ENCODE data around the gene FGF19.
A peak's percentile ranks its signal among the peaks of the same experiment; 100 is the strongest.
"Not testable (repeated sequence)": the region's sequence is repeated elsewhere in the genome, so short reads cannot be mapped to it uniquely, and the experiment has no call there.

FGF19 gene

DNA sequence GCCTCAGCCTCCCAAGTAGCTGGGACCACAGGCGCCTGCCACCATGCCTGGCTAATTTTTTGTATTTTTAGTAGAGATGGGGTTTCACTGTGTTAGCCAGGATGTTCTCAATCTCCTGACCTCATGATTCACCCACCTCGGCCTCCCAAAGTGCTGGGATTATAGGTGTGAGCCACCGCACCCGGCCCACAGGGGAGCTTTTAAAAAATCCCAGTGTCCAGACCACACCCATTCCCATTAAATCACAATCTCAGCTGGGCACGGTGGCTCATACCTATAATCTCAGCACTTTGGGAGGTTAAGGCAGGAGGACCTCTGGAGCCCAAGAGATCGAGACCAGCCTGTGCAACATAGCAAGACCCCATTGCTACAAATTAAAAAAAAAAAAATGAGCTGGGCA, 7.8 kb downstream of the FGF19 start:
- not testable (repeated sequence) for DNase-seq (ENCODE audit: low read depth)

- DNase-seq (ENCODE audit: low read depth) = no peak
These were observed 8.2 kb downstream of the FGF19 start for GRCh38 chr11:69695581-69695980.

- DNase-seq (ENCODE audit: low read depth) = no peak
These were observed 9.0 kb downstream of the FGF19 start for GRCh38 chr11:69694781-69695180.

- DNase-seq (ENCODE audit: low read depth) = no peak
These were observed 11.4 kb downstream of the FGF19 start for GRCh38 chr11:69692422-69692821.

DNA sequence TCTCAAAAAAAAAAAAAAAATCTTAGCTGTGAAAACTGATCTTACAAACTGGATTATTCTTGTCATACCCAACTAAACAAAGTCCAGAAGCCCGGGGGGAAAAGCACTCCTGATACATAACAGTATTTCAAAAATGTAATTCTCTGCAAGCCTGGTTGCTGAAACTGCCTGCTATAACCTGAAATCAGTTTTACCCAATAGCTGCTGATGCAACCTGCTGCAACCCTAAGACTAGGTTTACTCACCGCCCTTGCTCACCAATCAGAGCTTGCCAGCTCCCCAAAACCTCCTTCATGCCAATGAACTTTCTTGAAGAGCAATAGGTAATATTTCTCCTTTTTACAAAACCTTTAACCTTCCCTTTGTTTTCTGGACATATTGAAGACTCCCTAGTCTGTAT, 12.4 kb downstream of the FGF19 start:
- DNase-seq (ENCODE audit: low read depth) = no peak

- no peak for DNase-seq (ENCODE audit: low read depth)
These were observed 14.1 kb downstream of the FGF19 start for GRCh38 chr11:69689484-69690319.

DNA sequence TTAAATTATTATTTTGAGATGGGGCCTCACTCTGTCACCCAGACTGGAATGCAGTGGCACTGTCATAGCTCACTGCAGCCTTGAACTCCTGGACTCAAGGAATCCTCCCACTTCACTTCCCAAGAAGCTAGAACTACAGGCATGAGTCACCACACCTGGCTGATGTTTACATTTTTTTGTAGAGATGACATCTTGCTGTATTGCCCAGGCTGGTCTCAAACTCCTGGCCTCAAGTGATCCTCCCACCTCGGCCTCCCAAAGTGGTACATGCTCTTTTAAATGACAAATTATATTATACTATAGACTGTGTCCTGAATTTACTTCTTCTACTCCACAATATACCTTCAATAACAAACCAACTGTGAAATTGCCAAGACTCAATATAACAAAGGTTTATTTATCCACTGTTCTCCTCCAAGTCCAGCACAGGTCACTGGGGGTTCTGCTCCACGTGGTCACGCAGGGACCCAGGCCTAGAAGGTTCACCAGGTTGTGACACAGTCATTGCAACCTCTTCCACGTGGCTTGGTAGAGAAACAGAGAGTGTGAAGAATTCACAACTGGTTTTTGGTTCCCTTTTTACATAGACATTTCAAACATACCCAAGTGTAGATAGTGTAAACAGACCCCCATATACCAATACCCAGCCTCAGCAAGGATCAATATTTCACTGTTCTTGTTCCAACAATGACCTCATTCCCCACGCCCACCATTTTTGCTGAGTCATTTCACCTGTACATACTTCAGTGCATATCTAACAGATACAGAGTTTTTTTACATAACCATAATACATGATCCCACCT, 15.7 kb downstream of the FGF19 start:
- not testable (repeated sequence) for DNase-seq (ENCODE audit: low read depth)

GRCh38 chr11:69686856-69687255, 17.0 kb downstream of the FGF19 start:
- DNase-seq (ENCODE audit: low read depth) = no peak

DNA sequence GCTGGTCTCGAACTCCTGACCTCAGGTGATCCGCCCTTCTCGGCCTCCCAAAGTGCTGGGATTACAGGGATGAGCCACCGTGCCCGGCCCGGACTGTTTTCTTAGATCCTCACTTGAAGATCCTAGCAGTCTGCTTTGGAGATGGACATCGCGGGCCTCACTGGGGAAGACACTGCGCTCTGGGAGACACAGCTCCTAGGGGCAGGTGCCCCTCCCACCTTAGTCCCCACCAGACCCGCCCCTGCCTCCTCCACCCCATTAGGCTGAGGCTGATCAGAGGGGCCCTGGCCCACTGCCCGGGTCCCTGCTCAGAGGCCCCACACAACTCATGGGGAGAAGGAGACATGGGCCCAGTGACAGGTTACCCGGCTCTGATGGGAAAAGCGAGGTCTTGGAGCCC, 17.4 kb downstream of the FGF19 start:
- DNase-seq (ENCODE audit: low read depth) = no peak

DNA sequence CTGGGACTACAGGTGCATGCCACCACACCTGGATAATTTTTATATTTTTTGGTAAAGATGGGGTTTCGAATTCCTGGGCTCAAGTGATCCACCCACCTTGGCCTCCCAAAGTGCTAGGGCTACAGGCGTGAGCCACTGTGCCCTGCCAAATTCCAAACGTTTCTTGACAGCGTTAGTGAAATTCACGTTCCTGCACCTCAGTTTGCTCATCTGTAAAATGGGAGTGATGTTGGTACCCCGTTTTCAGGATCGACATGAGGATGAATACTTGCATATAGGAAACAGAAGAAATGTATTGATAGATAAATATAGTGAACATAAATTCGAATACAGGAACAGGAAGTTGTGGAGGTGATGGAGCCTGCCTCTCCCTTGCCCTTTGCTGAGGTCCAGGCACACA, 18.5 kb downstream of the FGF19 start:
- no peak for DNase-seq (ENCODE audit: low read depth)

DNA sequence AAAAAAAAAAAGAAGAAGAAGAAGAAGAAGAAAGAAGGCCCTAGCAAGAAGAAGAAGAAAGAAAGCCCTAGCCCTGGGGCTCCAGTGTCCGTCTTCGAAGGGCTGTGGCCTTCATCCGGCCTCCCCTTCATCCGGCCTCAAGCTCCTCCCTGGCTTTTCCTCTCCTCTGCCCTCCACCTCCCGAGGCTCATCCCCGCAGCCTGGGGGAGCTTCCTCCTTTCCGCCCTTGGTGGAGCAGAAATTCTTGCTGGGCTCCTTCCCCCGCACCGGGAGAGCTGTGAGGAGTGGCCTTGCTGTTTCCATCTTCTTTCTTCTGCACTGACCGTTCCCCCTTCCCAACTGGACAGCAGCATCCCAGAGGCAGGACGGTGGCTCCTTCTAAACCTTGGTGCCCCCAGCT, 19.2 kb downstream of the FGF19 start:
- DNase-seq (ENCODE audit: low read depth) = no peak

DNA sequence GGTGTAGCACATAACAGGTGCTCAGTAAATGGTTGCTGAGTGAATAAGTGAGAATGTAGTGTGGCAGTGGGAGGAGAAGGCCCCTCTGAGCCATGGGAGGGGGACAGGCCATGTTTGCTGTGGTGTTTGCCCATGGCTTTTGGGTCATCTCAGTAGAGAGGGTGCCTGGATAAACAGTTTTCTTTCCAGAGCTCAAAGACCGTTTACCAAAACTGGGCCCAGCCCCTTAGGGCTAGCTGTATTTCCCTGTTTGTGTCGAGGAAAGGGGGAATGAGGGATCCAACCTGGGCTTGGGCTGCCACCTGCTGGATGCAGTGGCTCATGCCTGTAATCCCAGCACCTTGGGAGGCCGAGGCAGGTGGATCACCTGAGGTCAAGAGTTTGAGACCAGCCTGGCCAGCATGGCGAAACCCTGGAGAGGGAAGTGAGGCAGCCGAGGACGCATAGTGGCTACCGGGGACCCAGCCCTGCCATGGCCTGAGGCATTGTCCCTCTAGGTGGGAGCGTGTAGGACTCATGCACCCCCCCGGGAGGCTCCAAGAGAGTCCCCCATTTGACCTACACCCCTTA, 20.0 kb downstream of the FGF19 start:
- DNase-seq (ENCODE audit: low read depth) = no peak

- DNase-seq (ENCODE audit: low read depth) = no peak
These were observed 21.0 kb downstream of the FGF19 start for GRCh38 chr11:69682681-69683326.

DNA sequence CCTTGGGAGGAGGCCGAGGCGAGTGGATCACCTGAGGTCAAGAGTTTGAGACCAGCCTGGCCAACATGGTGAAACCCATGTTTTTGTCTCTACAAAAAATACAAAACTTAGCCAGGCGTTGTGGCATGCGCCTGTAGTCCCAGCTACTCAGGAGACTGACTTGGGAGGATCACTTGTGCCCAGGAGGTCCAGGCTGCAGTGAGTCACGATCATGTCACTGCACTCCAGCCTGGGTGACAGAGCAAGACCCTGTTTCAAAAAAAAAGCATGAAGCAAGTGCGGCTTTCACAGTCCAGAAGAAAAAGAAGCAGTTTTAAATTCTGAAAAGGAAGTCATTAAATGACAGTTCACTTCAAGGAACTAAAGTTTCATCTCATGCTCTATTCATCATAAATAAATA, 21.6 kb downstream of the FGF19 start:
- no peak for DNase-seq (ENCODE audit: low read depth)

GRCh38 chr11:69680688-69681087, 23.1 kb downstream of the FGF19 start:
- no peak for DNase-seq (ENCODE audit: low read depth)

GRCh38 chr11:69677749-69678148, 26.1 kb downstream of the FGF19 start:
- no peak for DNase-seq (ENCODE audit: low read depth)

GRCh38 chr11:69674886-69675714, 28.7 kb downstream of the FGF19 start, which contains the start of gene LTO1:
Gene LTO1 (minus strand): TSS chr11:69675353. CDS start chr11:69675239, 114 bp downstream.
- DNase-seq (ENCODE audit: low read depth) = peak; percentile 84

DNA sequence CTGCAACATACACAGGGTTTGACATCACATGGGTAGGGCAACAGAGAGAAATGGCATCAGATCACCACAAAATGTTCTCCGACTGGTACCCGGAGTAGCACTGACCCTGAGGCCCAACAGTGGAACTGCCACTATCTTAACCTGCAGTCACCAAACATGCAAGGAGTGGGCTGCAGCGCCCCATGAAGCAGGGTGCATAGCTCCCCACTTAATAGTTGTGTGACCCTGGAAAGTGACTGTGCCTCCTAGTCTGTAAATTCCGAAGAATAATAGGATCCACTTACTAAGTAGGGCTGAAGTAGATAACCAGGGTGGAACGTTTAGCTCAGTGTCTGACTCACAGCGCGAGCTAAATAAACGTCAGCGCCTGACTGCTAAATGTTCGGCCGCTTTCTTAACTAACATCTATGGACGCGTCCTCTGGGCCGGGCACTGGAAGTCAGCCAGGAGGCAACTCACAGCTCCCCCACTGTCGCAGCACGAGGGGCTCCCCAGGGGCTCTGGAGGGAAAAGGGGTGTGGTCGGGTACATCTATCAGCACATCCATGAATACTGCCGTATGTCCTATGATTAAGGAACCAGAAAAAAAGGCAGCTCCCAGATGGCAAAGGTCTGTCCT, 29.4 kb downstream of the FGF19 start:
- peak; percentile 58 for DNase-seq (ENCODE audit: low read depth)

DNA sequence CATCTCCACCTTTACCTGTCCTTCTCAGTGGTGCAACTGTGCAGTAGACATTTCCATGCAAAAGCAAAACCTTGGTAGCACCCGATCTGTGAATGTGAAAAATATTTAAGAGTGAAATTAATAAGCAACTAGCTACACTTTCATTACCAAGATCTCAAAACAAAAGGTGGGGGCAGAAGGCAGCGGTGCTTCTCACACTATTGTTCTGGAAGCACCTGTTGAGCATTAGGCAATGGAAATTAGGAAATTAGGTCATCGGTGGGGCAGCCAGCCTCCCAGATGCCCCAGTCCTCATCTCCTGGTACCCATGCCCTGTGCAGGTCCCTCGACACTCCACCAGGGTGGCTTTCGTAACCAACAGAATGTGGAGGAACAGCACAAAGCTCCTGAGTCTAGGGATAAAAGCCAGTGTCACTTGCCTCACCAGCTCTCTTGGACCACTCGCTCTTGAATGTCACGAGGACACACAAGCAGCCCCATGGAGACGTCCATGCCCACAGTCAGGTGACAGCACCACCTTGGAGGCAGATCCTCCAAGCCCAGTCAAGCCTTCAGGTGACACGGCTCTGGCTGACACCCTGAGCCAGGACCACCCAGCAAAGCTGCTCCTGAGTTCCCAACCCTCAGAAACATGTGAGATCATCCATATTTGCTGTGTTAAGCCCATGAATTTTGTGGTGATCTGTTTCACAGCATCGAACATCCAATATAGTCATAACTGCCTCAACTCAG, 31.9 kb downstream of the FGF19 start:
- no peak for DNase-seq (ENCODE audit: low read depth)

DNA sequence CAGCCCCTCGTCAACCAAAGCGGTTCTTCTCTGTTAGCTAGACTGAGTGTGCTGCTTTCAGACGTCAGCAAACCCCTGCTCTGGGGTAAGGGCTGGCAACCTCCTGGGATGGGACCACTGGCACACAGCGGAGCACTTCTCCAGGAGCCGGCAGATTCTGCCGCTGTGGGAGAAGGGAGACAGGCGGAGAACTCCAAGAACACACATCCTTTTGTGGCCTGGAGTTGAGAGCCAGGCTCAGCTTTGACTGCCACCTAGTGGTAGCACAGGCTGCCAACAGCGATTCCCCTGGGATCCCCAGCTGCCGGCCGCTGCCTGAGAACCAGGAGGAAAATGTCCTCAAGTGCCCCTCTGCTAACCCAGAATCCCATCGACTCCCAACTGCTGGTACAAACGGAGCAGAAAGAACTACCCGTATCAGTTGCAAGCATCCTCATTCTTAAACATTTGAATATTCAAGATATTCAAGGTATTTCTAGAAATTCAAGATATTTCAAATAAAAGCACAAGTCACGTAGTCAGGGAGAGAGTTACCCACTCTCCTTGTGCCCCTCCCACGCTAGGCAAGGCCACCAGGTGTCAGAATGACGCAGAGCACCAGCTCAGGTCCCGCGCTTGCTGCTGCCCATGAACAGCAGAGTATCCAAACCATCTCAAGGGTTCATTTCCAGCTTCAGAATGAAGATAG, 33.5 kb downstream of the FGF19 start:
- DNase-seq (ENCODE audit: low read depth) = peak; percentile 50
